Measurements from ENCODE around the gene PER2.

PER2 gene

GRCh38 chr2:238237431-238238135 lies 50.8 kb downstream of the PER2 start:
- DNase-seq (ENCODE audit: low read depth in 1 of 2, low spot score in 1 of 2) = no peak
- Histone ChIP-seq H3K27ac (replicated peaks) (no peak overlapping the region), H3K4me3 (replicated peaks; ENCODE audit: insufficient read depth, low read length) (no peak overlapping the region), H3K27me3 (ENCODE audit: insufficient read depth, poor library complexity, severe bottlenecking) (no peaks in the 10 kb centered on the region)
- no peak for TF ChIP-seq GABPA (IDR thresholded peaks at IDR 0.05; ENCODE audit: low read depth)
- TF ChIP-seq, protein P1, sequence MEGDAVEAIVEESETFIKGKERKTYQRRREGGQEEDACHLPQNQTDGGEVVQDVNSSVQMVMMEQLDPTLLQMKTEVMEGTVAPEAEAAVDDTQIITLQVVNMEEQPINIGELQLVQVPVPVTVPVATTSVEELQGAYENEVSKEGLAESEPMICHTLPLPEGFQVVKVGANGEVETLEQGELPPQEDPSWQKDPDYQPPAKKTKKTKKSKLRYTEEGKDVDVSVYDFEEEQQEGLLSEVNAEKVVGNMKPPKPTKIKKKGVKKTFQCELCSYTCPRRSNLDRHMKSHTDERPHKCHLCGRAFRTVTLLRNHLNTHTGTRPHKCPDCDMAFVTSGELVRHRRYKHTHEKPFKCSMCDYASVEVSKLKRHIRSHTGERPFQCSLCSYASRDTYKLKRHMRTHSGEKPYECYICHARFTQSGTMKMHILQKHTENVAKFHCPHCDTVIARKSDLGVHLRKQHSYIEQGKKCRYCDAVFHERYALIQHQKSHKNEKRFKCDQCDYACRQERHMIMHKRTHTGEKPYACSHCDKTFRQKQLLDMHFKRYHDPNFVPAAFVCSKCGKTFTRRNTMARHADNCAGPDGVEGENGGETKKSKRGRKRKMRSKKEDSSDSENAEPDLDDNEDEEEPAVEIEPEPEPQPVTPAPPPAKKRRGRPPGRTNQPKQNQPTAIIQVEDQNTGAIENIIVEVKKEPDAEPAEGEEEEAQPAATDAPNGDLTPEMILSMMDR (IDR thresholded peaks at IDR 0.05; ENCODE audit: insufficient read depth, low read length) = no peak
- no peak for TF ChIP-seq REST (IDR thresholded peaks at IDR 0.05; ENCODE audit: insufficient replicate concordance, low read depth)
- no peak for TF ChIP-seq POLR2AphosphoS5 (IDR thresholded peaks at IDR 0.05; ENCODE audit: low read depth)
- no peak for TF ChIP-seq SPI1 (IDR thresholded peaks at IDR 0.05; ENCODE audit: borderline replicate concordance, low read depth)

DNA sequence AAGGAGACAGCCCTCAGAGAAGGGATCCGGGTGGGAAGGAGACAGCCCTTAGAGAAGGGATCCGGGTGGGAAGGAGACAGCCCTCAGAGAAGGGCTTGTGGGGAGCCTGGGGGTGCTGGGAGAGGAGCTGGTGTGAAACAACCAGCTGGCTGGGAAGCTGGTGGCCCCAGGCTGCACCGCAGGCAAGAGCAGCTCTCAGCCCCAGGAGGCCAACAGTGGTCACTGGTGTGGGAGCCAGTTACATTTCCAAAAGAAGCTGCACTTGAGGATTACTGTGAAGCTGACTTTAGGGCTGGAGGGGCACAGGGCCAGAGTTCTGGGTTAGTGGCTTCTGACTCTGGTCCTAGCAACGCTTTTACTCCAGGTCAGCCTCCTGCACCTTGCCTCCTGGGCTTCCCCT lies 51.8 kb downstream of the PER2 start:
- Histone ChIP-seq H3K27ac (replicated peaks) (no peak overlapping the region), H3K27me3 (ENCODE audit: insufficient read depth, poor library complexity, severe bottlenecking) (no peaks in the 10 kb centered on the region), H3K4me3 (replicated peaks; ENCODE audit: insufficient read depth, low read length) (no peak overlapping the region)
- TF ChIP-seq, protein P1 (IDR thresholded peaks at IDR 0.05; ENCODE audit: insufficient read depth, low read length) = no peak
- TF ChIP-seq SPI1 (IDR thresholded peaks at IDR 0.05; ENCODE audit: borderline replicate concordance, low read depth) (no peak), POLR2AphosphoS5 (IDR thresholded peaks at IDR 0.05; ENCODE audit: low read depth) (no peak), REST (IDR thresholded peaks at IDR 0.05; ENCODE audit: insufficient replicate concordance, low read depth) (no peak)
- no peak for DNase-seq (ENCODE audit: low read depth in 1 of 2, low spot score in 1 of 2)

DNA sequence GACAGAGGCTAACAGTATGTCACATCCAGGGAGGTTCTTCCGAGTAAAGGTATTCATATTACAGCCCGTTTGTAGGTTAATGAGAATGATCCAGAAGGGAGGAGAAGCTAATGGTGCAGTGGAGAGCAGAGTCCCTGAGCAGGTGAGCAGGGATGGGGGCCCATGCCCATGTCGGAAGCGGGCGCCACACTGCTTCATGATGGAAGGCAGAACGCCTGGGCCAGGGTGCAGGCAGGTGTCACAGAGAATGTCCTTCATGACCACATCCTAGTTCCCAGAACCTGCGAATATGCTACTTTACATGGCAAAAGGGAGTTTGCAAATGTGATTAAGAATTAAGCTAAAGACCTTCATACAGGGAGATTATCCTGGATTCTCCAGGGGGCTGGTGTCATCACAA lies 52.6 kb downstream of the PER2 start:
- DNase-seq (ENCODE audit: low read depth in 1 of 2, low spot score in 1 of 2) = no peak
- TF ChIP-seq REST (IDR thresholded peaks at IDR 0.05; ENCODE audit: insufficient replicate concordance, low read depth) = no peak
- no peak for TF ChIP-seq SPI1 (IDR thresholded peaks at IDR 0.05; ENCODE audit: borderline replicate concordance, low read depth)
- TF ChIP-seq, protein P1 (IDR thresholded peaks at IDR 0.05; ENCODE audit: insufficient read depth, low read length) = no peak
- no peak for TF ChIP-seq GABPA (IDR thresholded peaks at IDR 0.05; ENCODE audit: low read depth)
- no peak for TF ChIP-seq POLR2AphosphoS5 (IDR thresholded peaks at IDR 0.05; ENCODE audit: low read depth)
- no peak overlapping the region for H3K27ac ChIP-seq (replicated peaks)
- no peaks in the 10 kb centered on the region for H3K27me3 ChIP-seq (ENCODE audit: insufficient read depth, poor library complexity, severe bottlenecking)
- H3K4me3 ChIP-seq (replicated peaks; ENCODE audit: insufficient read depth, low read length) = no peak overlapping the region

Data from HL-60 (cell line).